Naive thymus-derived CD4-positive, alpha-beta T cell (primary cell): Measurements from ENCODE around the gene ZNF248. TPM values are rescaled to one million over a fixed set of nuclear protein-coding genes. Genes with fewer than 3 reads are reported as not detected.
"Not testable (repeated sequence)": the region's sequence is repeated elsewhere in the genome, so short reads cannot be mapped to it uniquely, and the experiment has no call there.

Experiments
- ATAC-seq: fragments of 150-1000 bp; cut with Tn5 transposase; 2 replicates; pipeline ENCODE4 v1.10.0; 2021; ENCODE audit warnings: mild to moderate bottlenecking, moderate library complexity
- CTCF ChIA-PET: fragments of 350-600 bp; sonication (Branson Sonifier 250); formaldehyde crosslinking; loops from one replicate; lab custom pipeline; 2021; ENCODE audit warnings: antibody characterized with exemption; lab: Charles Lee
- POLR2A ChIA-PET: fragments of 350-600 bp; sonication (Branson Sonifier 250); formaldehyde crosslinking; loops from one replicate; lab custom pipeline; 2021; ENCODE audit warnings: antibody characterized with exemption, inconsistent platforms; lab: Charles Lee
- DNase-seq, 9 donors: peaks; one replicate each; pipeline versions ENCODE4 v3.0.0 to v3.0.0-alpha.2; 2020 to 2022; ENCODE audit warnings: mixed read lengths in 1 of 9
- H3K27ac ChIP-seq: one replicate; pipeline ENCODE4 v1.7.0; 2013; ENCODE audit warnings: mild to moderate bottlenecking, low read depth, low read length, moderate library complexity
- H3K27me3 ChIP-seq, 2 donors: one replicate each; pipeline ENCODE4 v1.7.0; 2013; ENCODE audit warnings: low read length in 2 of 2, mild to moderate bottlenecking in 2 of 2, moderate library complexity in 2 of 2; ENCODE audit not compliant: control insufficient read depth in 2 of 2, insufficient read depth in 2 of 2
- H3K36me3 ChIP-seq, 3 experiments: 1 replicate in 2 of 3; 2 replicates in 1 of 3; pipeline ENCODE4 v1.7.0; 2013; ENCODE audit warnings: low read length in 3 of 3, mild to moderate bottlenecking in 3 of 3, moderate library complexity in 1 of 3; ENCODE audit not compliant: insufficient read depth in 3 of 3, control insufficient read depth in 2 of 3
- H3K4me1 ChIP-seq, 2 donors: one replicate each; pipeline ENCODE4 v1.7.0; 2013; ENCODE audit warnings: low read length in 2 of 2, mild to moderate bottlenecking in 2 of 2, moderate library complexity in 1 of 2; ENCODE audit not compliant: control insufficient read depth in 2 of 2, insufficient read depth in 2 of 2
- H3K4me3 ChIP-seq: 2 replicates; pipeline ENCODE4 v1.7.0; 2013; ENCODE audit warnings: mild to moderate bottlenecking, low read length
- H3K9me3 ChIP-seq, 3 experiments: 1 replicate in 2 of 3; 2 replicates in 1 of 3; pipeline ENCODE4 v1.7.0; 2013; ENCODE audit warnings: low read length in 3 of 3; ENCODE audit not compliant: control insufficient read depth in 2 of 3
- H3K27ac Mint-ChIP-seq, 9 donors: one replicate each; pipeline ENCODE4 v1.8.0; 2020 to 2022; ENCODE audit warnings: mixed read lengths in 9 of 9, mild to moderate bottlenecking in 8 of 9, moderate library complexity in 5 of 9, inconsistent platforms in 2 of 9
- H3K27me3 Mint-ChIP-seq, 5 donors: one replicate each; pipeline ENCODE4 v1.8.0; 2021 to 2022; ENCODE audit warnings: mixed read lengths in 5 of 5, mild to moderate bottlenecking in 1 of 5
- H3K36me3 Mint-ChIP-seq, 5 donors: one replicate each; pipeline ENCODE4 v1.8.0; 2020 to 2022; ENCODE audit warnings: mixed read lengths in 5 of 5, mild to moderate bottlenecking in 3 of 5, inconsistent platforms in 1 of 5
- H3K4me1 Mint-ChIP-seq, 7 donors: one replicate each; pipeline ENCODE4 v1.8.0; 2020 to 2022; ENCODE audit warnings: mixed read lengths in 7 of 7, mild to moderate bottlenecking in 3 of 7, inconsistent platforms in 1 of 7
- H3K4me3 Mint-ChIP-seq, 10 donors: one replicate each; pipeline ENCODE4 v1.8.0; 2020 to 2022; ENCODE audit warnings: mild to moderate bottlenecking in 10 of 10, mixed read lengths in 10 of 10, moderate library complexity in 6 of 10, inconsistent platforms in 2 of 10
- H3K9me3 Mint-ChIP-seq, 11 donors: one replicate each; pipeline ENCODE4 v1.8.0; 2020 to 2022; ENCODE audit warnings: mixed read lengths in 11 of 11, mild to moderate bottlenecking in 4 of 11, inconsistent platforms in 1 of 11, moderate library complexity in 1 of 11
- intact Hi-C, 2 donors: fragments of 100-400 bp; cut with micrococcal nuclease; formaldehyde crosslinking; loops; one replicate each; pipeline ENCODE4 v1.15.1; 2023
- polyA plus RNA-seq, 2 donors: library from polyadenylated mRNA; unstranded; fragments of 300-500 nt; fragmentation: Illumina TruSeq; gene quantifications; one replicate each; pipeline ENCODE4 v1.2.3, GENCODE V29; 2021
- total RNA-seq, 6 experiments: library from RNA in 5 of 6; stranded (reverse) in 5 of 6; gene quantifications; 1 replicate in 5 of 6; 2 replicates in 1 of 6; pipeline ENCODE4 v1.2.3 and lab custom pipeline; 2021 to 2026

Gene ZNF248
- total and polyA plus RNA-seq, 7 experiments from 2014 or later: 4.3 to 26.9 (median 6.8) TPM

DNA sequence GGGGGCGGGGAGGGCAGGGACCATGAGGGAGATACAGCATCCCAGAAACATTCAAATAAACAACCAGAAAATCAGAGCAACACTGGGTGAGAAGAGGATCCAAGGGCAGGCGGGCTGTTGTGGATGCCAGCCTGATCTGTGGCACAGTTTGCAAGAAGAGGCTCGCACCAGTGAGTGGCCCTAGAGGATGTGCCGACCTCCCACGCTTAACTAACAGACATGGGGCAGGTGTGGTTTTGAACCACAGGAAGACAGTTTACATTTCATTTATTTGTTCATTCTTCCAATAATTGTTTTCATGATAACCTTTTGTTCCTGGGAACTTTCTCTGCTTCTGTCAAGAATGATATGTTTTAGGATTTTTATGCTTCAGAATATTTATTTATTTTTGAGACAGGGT lies 115.6 kb downstream of the ZNF248 start:
- no peaks in the 10 kb centered on the region for H3K36me3 ChIP-seq
- no peak overlapping the region for H3K4me3 ChIP-seq
- DNase-seq: no peak
- no peak overlapping the region for H3K27ac ChIP-seq
- H3K36me3 Mint-ChIP-seq: no peaks in the 10 kb centered on the region
- no peaks in the 10 kb centered on the region for H3K27me3 ChIP-seq
- intact Hi-C loops: no loop called here
- H3K4me1 ChIP-seq: no peaks in the 10 kb centered on the region
- H3K27me3 Mint-ChIP-seq: no peaks in the 10 kb centered on the region
- H3K4me1 Mint-ChIP-seq: no peaks in the 10 kb centered on the region
- ChIA-PET CTCF (no interaction called here), POLR2A (no interaction called here)
- H3K9me3 Mint-ChIP-seq: peaks cover 2 to 49% (median 11%) of the 10 kb centered on the region in 11 donors
- peaks cover 0 to 18% (median 0%) of the 10 kb centered on the region in 3 experiments for H3K9me3 ChIP-seq
- ATAC-seq: no peak
- no peak overlapping the region for H3K4me3 Mint-ChIP-seq
- no peak overlapping the region for H3K27ac Mint-ChIP-seq

DNA sequence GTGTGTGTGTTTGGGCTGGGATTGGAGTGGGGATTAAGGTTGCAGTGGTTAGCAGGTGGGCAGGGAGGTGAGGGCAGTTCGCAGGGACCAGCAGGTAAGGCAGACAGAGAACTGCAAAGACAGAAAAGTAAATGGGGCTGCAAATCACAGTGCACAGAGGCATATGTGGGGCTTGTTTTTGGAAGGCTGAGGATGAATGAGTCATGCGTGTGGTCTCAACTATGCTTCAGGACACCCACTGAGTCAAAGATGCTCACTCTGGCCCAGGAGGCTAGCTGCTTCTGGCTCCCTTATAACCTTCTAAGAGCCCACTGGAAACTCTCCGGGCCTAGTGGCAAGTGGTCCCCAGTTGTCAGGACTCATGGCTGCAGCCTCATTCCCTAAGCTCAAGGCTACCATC lies 118.2 kb downstream of the ZNF248 start:
- no peak overlapping the region for H3K4me3 Mint-ChIP-seq
- H3K9me3 Mint-ChIP-seq: peaks cover 0 to 49% (median 9%) of the 10 kb centered on the region in 11 donors
- H3K27ac Mint-ChIP-seq: no peak overlapping the region
- no peak for DNase-seq
- no peak overlapping the region for H3K27ac ChIP-seq
- no peaks in the 10 kb centered on the region for H3K27me3 ChIP-seq
- no peak for ATAC-seq
- POLR2A ChIA-PET: no interaction called here
- peaks cover 0 to 14% (median 0%) of the 10 kb centered on the region in 3 experiments for H3K9me3 ChIP-seq
- H3K4me3 ChIP-seq: no peak overlapping the region
- H3K36me3 Mint-ChIP-seq: no peaks in the 10 kb centered on the region
- no peaks in the 10 kb centered on the region for H3K36me3 ChIP-seq
- H3K4me1 Mint-ChIP-seq: no peaks in the 10 kb centered on the region
- CTCF ChIA-PET: no interaction called here
- peaks cover 0 to 2% (median 0%) of the 10 kb centered on the region in 5 donors for H3K27me3 Mint-ChIP-seq
- H3K4me1 ChIP-seq: no peaks in the 10 kb centered on the region
- intact Hi-C loops: no loop called here

GRCh38 chr10:37738241-37738640 lies 119.2 kb downstream of the ZNF248 start:
- H3K36me3 ChIP-seq, H3K4me3 Mint-ChIP-seq, H3K36me3 Mint-ChIP-seq, intact Hi-C loops, H3K27me3 ChIP-seq, POLR2A ChIA-PET, H3K4me1 Mint-ChIP-seq, H3K4me3 ChIP-seq, DNase-seq, ATAC-seq, CTCF ChIA-PET, H3K4me1 ChIP-seq, H3K27me3 Mint-ChIP-seq, H3K27ac Mint-ChIP-seq, H3K27ac ChIP-seq: not testable (repeated sequence)
- H3K9me3 ChIP-seq: peaks cover 0 to 14% (median 0%) of the 10 kb centered on the region in 3 experiments
- peaks cover 0 to 42% (median 9%) of the 10 kb centered on the region in 11 donors for H3K9me3 Mint-ChIP-seq

DNA sequence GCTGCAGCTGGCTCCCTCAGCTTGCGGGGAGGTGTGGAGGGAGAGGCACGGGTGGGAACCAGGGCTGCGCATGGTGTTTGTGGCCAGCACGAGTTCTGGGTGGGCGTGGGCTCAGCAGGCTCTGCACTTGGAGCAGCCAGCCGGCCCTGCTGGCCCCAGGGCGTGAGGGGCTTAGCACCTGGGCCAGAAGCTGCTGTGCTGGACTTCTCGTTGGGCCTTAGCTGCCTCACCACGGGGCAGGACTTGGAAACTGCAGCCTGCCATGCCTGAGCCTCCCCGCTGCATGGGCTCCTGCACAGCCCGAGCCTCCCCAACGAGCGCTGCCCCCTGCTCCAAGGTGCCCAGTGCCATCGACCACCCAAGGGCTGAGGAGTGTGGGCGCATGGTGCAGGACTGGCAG lies 120.1 kb downstream of the ZNF248 start:
- Mint-ChIP-seq H3K27me3 (peaks cover 0 to 6% (median 0%) of the 10 kb centered on the region in 5 donors), H3K9me3 (peaks cover 0 to 41% (median 9%) of the 10 kb centered on the region in 11 donors), H3K27ac (no peak overlapping the region), H3K36me3 (no peaks in the 10 kb centered on the region), H3K4me1 (no peaks in the 10 kb centered on the region), H3K4me3 (no peak overlapping the region)
- intact Hi-C loops: no loop called here
- ChIA-PET POLR2A (no interaction called here), CTCF (no interaction called here)
- Histone ChIP-seq H3K36me3 (no peaks in the 10 kb centered on the region), H3K4me3 (no peak overlapping the region), H3K27ac (no peak overlapping the region), H3K27me3 (no peaks in the 10 kb centered on the region), H3K4me1 (no peaks in the 10 kb centered on the region), H3K9me3 (peaks cover 0 to 14% (median 0%) of the 10 kb centered on the region in 3 experiments)
- no peak for DNase-seq
- no peak for ATAC-seq

DNA sequence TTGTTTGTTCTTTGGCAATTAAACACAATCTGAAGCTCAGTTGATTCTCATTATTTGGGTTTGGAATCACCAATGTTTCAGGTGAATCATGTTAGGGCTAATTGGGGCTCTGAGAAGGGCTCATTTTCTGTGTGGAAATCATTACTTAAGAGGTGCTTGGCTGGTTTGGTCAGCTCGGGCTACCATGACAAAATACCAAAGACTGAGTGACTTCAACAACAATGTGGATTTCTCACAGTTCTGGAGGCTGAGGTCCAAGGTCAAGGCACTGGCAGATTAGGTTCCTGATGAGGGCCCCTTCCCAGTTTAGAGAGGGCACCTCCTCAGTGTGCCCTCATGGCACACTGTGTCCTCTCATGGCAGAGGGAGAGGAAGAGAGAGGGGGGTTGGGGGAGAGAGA lies 121.3 kb downstream of the ZNF248 start:
- H3K4me1 Mint-ChIP-seq: no peaks in the 10 kb centered on the region
- ATAC-seq (no peak), DNase-seq (no peak)
- no peak overlapping the region for H3K4me3 Mint-ChIP-seq
- CTCF ChIA-PET: no interaction called here
- POLR2A ChIA-PET: no interaction called here
- peaks cover 0 to 31% (median 9%) of the 10 kb centered on the region in 11 donors for H3K9me3 Mint-ChIP-seq
- H3K4me3 ChIP-seq: no peak overlapping the region
- peaks cover 0 to 12% (median 0%) of the 10 kb centered on the region in 3 experiments for H3K9me3 ChIP-seq
- no peaks in the 10 kb centered on the region for H3K36me3 Mint-ChIP-seq
- no peak overlapping the region for H3K27ac Mint-ChIP-seq
- no peaks in the 10 kb centered on the region for H3K4me1 ChIP-seq
- H3K27me3 Mint-ChIP-seq: peaks cover 0 to 6% (median 0%) of the 10 kb centered on the region in 5 donors
- no peaks in the 10 kb centered on the region for H3K36me3 ChIP-seq
- H3K27me3 ChIP-seq: no peaks in the 10 kb centered on the region
- intact Hi-C loops: no loop called here
- H3K27ac ChIP-seq: no peak overlapping the region

GRCh38 chr10:37734971-37735370 lies 122.4 kb downstream of the ZNF248 start:
- Mint-ChIP-seq H3K9me3 (peaks cover 0 to 22% (median 8%) of the 10 kb centered on the region in 11 donors), H3K27ac (no peak overlapping the region), H3K4me1 (no peaks in the 10 kb centered on the region), H3K36me3 (no peaks in the 10 kb centered on the region), H3K4me3 (no peak overlapping the region), H3K27me3 (peaks cover 0 to 6% (median 0%) of the 10 kb centered on the region in 5 donors)
- Histone ChIP-seq H3K36me3 (no peaks in the 10 kb centered on the region), H3K4me1 (no peaks in the 10 kb centered on the region), H3K9me3 (peaks cover 0 to 3% (median 0%) of the 10 kb centered on the region in 3 experiments), H3K27me3 (no peaks in the 10 kb centered on the region), H3K27ac (no peak overlapping the region), H3K4me3 (no peak overlapping the region)
- ATAC-seq (no peak), DNase-seq (no peak)
- POLR2A ChIA-PET: no interaction called here
- intact Hi-C loops: no loop called here
- CTCF ChIA-PET: no interaction called here
